C4-2B (cell line): ENCODE data around the gene ARID4A.

ENCODE experiments used
- CTCF ChIP-seq: fragments of 450-650 bp; conservative IDR thresholded peaks from 2 replicates; pipeline ENCODE4 v1.5.1; 2017; ENCODE audit warnings: mild to moderate bottlenecking
- ZFX ChIP-seq: fragments of 450-650 bp; IDR thresholded peaks from 2 replicates; pipeline ENCODE4 v1.6.1; 2017

DNA sequence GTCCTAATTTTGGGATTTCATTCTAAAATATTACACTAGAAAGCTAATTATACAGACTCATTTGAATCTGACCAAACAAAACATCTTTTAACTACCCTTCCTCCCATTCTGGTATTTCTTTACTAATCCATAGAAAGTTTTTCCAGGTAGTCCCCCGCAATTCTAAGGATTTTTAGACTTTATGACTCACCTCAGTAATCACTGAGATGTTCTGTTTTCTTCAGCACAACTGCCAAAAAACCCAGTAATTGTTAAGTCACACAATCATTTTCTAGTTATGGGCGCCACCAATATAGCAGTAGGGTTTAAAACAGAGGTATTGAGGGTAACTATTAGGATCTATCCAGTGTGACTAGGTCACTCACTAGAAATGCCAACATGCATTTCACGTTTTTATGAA lies 1.6 kb upstream of the ARID4A start:
- TF ChIP-seq CTCF (no peak), ZFX (no peak)
